ENCODE data around the gene MLLT10.
A peak's percentile ranks its signal among the peaks of the same experiment; 100 is the strongest.
"Not testable (repeated sequence)": the region's sequence is repeated elsewhere in the genome, so short reads cannot be mapped to it uniquely, and the experiment has no call there.

Gene MLLT10

DNA sequence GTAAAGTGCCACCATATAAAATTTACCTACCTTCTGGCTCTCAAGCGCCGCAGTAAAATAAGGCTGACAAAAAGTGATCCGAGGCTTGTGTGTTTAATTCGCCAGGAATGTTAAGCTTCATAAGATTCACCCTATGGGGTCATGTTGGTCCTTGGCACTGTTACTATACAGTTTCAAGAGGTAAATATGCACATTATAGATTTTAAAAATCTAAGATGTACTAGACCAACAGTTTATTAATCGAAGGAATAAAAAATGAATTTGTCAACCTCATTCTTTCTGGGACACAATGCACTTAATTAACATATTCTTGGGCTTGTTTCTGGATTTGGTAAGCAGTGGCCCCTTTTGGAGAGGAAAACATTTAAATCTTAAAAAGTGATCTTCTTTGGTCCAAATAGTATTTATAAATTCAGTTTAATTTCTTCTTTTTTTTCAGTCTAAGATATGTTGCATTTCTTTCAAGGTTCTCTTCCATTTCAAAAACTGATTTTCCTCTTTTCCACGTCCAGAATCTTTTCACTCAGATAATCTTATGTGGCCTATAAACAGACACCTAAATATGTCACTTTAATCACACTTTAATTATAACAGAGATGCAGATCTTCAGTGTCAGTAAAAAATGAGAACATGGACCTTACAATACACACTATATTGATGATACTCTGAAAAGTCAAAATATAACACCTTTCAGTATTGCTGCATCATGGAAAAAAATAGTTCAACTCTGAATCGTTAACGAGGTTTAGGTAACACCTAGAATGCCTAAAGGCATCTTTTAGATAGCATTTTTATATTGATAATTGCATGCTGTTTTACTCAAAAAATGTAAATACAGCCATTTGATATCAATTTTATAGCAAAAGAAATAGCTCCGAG is 4.8 kb upstream of the MLLT10 start:
- peak; percentile 42 for DNase-seq

GRCh38 chr10:21530168-21530567 is 3.9 kb upstream of the MLLT10 start:
- DNase-seq = no peak

GRCh38 chr10:21530641-21531040 is 3.4 kb upstream of the MLLT10 start:
- no peak for DNase-seq

- DNase-seq = peak; percentile 61
These were observed 2.9 kb upstream of the MLLT10 start for GRCh38 chr10:21531164-21531563.

GRCh38 chr10:21532694-21533466 is 1.2 kb upstream of the MLLT10 start:
- DNase-seq = no peak

GRCh38 chr10:21534280-21534586 is 201 bp downstream of the MLLT10 start:
- no peak for DNase-seq

DNA sequence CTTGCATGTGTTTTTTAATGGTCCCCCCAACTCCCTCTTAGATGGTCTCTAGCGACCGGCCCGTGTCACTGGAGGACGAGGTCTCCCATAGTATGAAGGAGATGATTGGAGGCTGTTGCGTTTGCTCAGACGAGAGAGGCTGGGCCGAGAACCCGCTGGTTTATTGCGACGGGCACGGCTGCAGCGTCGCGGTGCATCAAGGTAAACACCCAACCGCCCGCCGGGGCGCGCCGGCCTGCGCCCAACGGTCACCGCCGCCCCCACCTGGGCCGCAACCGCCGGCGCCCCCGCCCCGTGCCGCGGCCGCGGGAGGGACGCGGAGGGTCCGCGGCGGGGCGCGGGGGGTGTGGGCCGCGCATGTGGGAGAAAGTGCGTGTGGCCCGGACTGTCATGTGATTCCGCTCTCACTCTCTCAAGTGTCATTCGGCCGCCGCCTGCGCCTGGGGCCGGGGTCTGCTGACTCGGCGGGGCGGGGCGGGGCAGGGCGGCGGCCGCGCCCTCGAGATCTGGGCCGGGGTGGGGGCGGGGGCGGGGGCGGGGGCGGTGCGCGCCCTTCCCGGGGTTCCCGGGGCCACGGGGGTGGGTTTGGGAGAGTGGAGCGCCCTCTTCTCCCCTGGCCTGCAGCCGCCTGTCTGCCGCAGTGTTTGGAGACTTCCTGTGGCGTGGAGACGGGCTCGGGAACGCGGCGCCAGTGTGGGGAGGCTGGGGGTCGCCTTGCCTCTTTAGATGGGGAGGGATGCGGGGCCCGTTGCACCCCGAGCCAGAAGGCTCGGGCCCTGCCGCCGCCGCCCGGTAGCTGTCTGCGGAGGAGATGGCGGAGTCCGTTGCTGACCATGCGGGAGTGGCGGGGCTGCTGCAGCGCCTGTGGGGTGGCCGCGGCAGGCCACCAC is 817 bp downstream of the MLLT10 start:
- DNase-seq = peak; percentile 51

GRCh38 chr10:21535494-21535965 is 1.5 kb downstream of the MLLT10 start:
- no peak for DNase-seq

GRCh38 chr10:21535976-21536375 is 1.9 kb downstream of the MLLT10 start:
- DNase-seq = not testable (repeated sequence)

DNA sequence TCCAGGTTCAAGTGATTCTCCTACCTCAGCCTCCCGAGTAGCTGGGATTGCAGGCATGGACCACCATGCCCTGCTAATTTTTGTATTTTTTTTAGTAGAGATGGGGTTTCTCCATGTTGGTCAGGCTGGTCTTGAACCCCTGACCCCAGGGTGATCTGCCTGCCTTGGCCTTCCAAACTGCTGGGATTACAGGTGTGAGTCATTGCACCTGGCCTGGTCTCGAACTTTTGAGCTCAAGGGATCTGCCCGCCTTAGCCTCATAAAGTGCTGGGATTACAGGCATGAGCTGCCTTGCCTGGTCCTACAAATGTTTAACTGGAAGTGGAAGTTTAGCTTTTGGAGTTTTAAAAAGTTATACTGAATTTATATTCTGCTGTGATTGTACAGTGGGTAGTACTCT is 2.8 kb downstream of the MLLT10 start:
- no peak for DNase-seq

DNA sequence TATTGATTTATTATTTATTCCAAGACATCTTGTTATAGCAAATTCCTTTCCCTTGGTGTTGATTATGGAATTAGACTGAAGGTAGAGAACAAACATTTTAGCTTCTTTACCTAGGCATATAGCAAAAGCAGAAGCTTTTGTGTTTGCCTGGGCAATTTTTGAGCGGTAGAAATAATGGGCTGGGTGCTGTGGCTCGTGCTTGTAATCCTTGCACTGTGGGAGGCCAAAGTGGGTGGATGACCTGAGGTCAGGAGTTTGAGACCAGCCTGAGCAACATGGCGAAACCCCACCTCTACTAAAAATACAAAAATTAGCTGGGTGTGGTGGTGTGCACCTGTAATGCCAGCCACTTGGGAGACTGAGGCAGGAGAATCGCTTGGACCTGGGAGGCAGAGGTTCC is 6.7 kb downstream of the MLLT10 start:
- not testable (repeated sequence) for DNase-seq

- DNase-seq = no peak
These were observed 13.2 kb downstream of the MLLT10 start for GRCh38 chr10:21547246-21547645.

GRCh38 chr10:21552638-21553037 is 18.6 kb downstream of the MLLT10 start:
- DNase-seq = no peak

DNA sequence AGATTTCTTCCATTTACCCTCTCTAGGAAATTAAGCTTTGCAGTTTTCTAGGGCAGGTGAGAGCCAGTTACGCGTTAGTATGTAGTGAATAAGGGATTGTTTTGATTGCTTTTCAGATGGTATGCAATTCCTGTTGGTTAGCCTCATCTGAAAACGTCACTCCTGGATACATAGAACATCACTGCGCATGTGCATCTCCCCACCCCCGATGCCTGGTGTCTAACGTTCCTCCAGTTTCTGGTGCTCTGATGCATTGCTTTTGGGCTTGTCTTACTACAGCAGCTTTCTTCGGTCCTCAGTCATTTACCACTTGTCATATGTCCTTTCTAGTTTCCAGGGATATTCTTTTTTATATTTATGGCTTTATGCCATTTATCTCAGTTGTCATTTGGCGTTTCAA is 22.5 kb downstream of the MLLT10 start:
- no peak for DNase-seq

DNA sequence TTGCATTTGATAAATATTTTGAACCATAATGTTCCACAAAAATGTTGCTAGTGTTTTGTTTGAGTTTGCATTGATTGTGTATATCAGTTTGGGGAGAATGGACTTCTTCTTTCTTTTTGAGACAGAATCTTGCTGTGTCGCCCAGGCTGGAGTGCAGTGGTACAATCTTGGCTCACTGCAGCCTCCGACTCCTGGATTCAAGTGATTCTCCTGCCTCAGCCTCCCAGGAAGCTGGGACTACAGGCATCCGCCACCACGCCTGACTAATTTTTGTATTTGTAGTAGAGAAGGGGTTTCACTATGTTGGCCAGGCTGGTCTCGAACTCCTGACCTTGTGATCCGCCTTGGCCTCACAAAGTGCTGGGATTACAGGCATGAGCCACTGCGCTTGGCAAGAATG is 25.0 kb downstream of the MLLT10 start:
- DNase-seq = not testable (repeated sequence)

GRCh38 chr10:21570761-21571521 is 36.9 kb downstream of the MLLT10 start:
- DNase-seq = no peak

- peak; percentile 27 for DNase-seq
These were observed 38.5 kb downstream of the MLLT10 start for GRCh38 chr10:21572578-21572977.

DNA sequence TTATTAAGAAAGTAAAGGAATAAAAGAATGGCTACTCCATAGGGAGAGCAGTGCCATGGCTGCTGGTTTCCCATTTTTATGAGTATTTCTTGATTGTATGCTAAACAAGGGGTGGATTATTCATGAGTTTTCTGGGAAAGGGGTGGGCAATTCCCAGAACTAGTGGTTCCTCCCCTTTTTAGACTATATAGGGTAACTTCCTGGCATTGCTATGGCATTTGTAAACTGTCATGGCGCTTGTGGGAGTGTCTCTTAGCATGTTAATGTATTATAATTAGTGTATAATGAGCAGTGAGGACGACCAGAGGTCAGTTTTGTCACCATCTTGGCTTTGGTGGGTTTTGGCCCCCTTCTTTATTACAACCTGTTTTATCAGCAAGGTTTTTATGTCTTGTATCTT is 40.5 kb downstream of the MLLT10 start:
- not testable (repeated sequence) for DNase-seq

GRCh38 chr10:21579291-21579690 is 45.3 kb downstream of the MLLT10 start:
- no peak for DNase-seq

DNA sequence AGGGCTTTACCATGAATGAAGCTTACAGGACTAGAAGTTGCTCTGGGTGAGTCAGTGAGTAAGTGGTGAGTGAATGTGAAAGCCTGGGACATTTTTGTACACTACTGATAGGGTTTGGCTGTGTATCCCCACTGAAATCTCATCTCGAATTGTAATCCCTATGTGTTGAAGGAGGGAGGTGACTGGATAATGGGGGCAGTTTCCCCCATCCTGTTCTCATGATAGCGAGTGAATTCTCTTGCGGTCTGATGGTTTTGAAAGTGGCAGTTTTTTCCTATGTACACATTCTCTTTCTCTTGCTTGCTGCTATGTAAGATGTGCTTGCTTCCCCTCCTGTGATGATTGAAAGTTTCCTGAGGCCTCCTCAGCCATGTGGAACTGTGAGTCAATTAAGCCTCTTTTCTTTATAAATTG is 47.4 kb downstream of the MLLT10 start:
- peak; percentile 27 for DNase-seq

GRCh38 chr10:21584834-21585530 is 51.0 kb downstream of the MLLT10 start:
- no peak for DNase-seq

Data from fibroblast of skin of scalp (primary cell).